ENCODE results near the gene PSMD3.

DNA sequence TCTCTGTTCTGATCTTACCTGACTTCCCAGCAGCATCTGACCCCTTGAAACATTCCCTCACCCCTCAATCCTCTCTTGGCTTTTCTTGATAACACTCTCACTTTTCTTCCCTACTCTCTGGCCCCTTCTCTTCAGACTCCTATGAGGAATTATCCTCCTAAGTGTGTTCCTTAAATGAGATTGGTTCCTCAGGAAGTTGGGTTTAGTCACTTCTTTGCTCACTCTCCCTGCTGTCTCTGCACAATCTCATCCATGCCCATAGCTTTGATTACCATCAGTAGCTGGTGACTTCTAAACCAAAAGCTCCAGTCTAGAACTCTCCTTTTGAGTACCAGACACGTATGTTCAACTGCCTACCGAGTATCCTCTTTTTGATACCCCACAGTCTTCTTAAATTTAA is 60.6 kb downstream of the PSMD3 start:
- TF ChIP-seq, protein P1, sequence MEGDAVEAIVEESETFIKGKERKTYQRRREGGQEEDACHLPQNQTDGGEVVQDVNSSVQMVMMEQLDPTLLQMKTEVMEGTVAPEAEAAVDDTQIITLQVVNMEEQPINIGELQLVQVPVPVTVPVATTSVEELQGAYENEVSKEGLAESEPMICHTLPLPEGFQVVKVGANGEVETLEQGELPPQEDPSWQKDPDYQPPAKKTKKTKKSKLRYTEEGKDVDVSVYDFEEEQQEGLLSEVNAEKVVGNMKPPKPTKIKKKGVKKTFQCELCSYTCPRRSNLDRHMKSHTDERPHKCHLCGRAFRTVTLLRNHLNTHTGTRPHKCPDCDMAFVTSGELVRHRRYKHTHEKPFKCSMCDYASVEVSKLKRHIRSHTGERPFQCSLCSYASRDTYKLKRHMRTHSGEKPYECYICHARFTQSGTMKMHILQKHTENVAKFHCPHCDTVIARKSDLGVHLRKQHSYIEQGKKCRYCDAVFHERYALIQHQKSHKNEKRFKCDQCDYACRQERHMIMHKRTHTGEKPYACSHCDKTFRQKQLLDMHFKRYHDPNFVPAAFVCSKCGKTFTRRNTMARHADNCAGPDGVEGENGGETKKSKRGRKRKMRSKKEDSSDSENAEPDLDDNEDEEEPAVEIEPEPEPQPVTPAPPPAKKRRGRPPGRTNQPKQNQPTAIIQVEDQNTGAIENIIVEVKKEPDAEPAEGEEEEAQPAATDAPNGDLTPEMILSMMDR (IDR thresholded peaks at IDR 0.05) = no peak
- no peak for TF ChIP-seq POLR2A (IDR thresholded peaks at IDR 0.05)
